GM12864 (cell line): ENCODE data around the gene TEAD3.

Experiments used
- DNase-seq: peaks from one replicate; pipeline ENCODE4 v3.0.0-alpha.2; 2011; ENCODE audit warnings: low read depth
- H3K4me3 ChIP-seq: 2 replicates; pipeline ENCODE4 v1.5.1; 2011; ENCODE audit warnings: mild to moderate bottlenecking, low read depth, low read length, control low read depth
- CTCF ChIP-seq: IDR thresholded peaks from 2 replicates; pipeline ENCODE4 v1.5.1; 2011; ENCODE audit warnings: low read depth, mild to moderate bottlenecking, moderate library complexity, low read length, control low read depth, inconsistent platforms; ENCODE audit errors: missing control alignments

TEAD3 gene

DNA sequence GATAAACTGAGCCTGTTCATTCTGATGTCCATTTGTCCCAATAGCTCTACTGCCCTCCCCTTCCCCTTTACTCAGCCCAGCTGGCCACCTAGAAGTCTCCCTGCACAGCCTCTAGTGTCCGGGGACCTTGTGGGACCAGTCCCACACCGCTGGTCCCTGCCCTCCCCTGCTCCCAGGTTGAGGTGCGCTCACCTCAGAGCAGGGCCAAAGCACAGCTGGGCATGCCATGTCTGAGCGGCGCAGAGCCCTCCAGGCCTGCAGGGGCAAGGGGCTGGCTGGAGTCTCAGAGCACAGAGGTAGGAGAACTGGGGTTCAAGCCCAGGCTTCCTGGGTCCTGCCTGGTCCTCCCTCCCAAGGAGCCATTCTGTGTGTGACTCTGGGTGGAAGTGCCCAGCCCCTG, 69.4 kb downstream of the TEAD3 start:
- no peak for TF ChIP-seq CTCF
- DNase-seq = no peak
- H3K4me3 ChIP-seq = no peak overlapping the region

- no peak overlapping the region for H3K4me3 ChIP-seq
- no peak for DNase-seq
- no peak for TF ChIP-seq CTCF
Observed at GRCh38 chr6:35426074-35426473, 70.8 kb downstream of the TEAD3 start.

DNA sequence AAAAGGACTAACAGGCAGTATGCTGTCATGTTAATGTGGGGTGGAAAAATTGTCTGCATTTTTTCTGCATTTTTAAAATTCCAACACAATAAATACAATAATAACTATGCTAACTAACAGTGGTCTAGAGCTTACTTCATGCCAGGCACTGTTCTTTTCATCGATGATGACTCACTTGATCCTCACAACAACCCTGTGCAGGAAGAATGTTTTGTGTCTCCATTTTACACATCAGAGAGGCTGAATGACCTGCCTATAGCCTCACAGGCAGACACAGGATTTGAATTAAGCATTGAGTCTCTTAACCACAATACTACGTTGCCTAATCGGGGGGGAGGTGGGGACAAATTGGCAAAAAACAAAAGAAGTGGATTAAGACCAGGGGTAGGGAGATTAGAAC, 71.6 kb downstream of the TEAD3 start:
- no peak for DNase-seq
- H3K4me3 ChIP-seq = no peak overlapping the region
- TF ChIP-seq CTCF = no peak
